K562 (cell line): ENCODE data around the gene ITGB2. TPM values are rescaled to one million over a fixed set of nuclear protein-coding genes. Genes with fewer than 3 reads are reported as not detected.

Experiments used
- ATF2 ChIP-seq: sonication (generic); formaldehyde crosslinking; IDR thresholded peaks from 2 replicates; pipeline ENCODE4 v1.8.1; 2022; ENCODE audit warnings: missing genetic modification reagents
- CBX2 ChIP-seq: fragments of 200-600 bp; sonication (generic); IDR thresholded peaks from one replicate; pipeline ENCODE4 v1.6.1; 2012; ENCODE audit warnings: mild to moderate bottlenecking, low read length, inconsistent platforms; ENCODE audit not compliant: insufficient read depth, poor library complexity, severe bottlenecking
- CUX1 ChIP-seq: fragments of 200-800 bp; sonication (Bioruptor generic); IDR thresholded peaks from 2 replicates; pipeline ENCODE4 v1.6.1; 2016; ENCODE audit warnings: missing genetic modification characterization, missing compliant biosample characterization
- FOXO4 ChIP-seq: fragments of 450-650 bp; formaldehyde crosslinking; IDR thresholded peaks from 2 replicates; pipeline ENCODE4 v1.4.0; 2020; ENCODE audit warnings: mild to moderate bottlenecking, moderate library complexity
- HDAC2 ChIP-seq: fragments of 450-650 bp; IDR thresholded peaks from 2 replicates; pipeline ENCODE4 v1.6.1; 2016; ENCODE audit warnings: mild to moderate bottlenecking
- LEF1 ChIP-seq: fragments of 450-650 bp; IDR thresholded peaks from 2 replicates; pipeline ENCODE4 v1.6.1; 2016; ENCODE audit warnings: mild to moderate bottlenecking
- REST ChIP-seq, 2 experiments: fragments of 450-650 bp; formaldehyde crosslinking in 1 of 2; IDR thresholded peaks; 2 replicates each; pipeline versions ENCODE4 v1.4.0 to v1.6.1; 2014 to 2020; ENCODE audit warnings: mild to moderate bottlenecking in 2 of 2, borderline replicate concordance in 1 of 2, low read depth in 1 of 2
- U2AF2 ChIP-seq: fragments of 200-400 bp; formaldehyde crosslinking; optimal IDR thresholded peaks from 2 replicates; pipeline ENCODE3; 2017; ENCODE audit warnings: low read depth, mild to moderate bottlenecking, low read length
- polyA plus RNA-seq, 8 experiments: library from polyadenylated mRNA; depleted of rRNA in 4 of 8; stranded (reverse) in 5 of 8; unstranded in 3 of 8; fragments of >200 nt; fragmentation: Nextera tagmentation in 2 of 8; fragmentation: Illumina TruSeq in 1 of 8; extraction: Ambion mirVana in 2 of 8; extraction: Trizol in 1 of 8; gene quantifications; 2 replicates each; pipeline versions ENCODE4 v1.2.1 to v1.2.3, GENCODE V29; 2011 to 2014; ENCODE audit warnings: inconsistent platforms in 1 of 8, missing spikeins in 1 of 8
- total RNA-seq, 7 experiments: library from RNA; depleted of rRNA in 6 of 7; stranded (reverse); fragments of >200 nt in 6 of 7; fragmentation: Illumina TruSeq in 2 of 7; extraction: Trizol in 2 of 7; gene quantifications; 2 replicates each; pipeline versions ENCODE4 v1.2.1 to v1.2.3, GENCODE V29; 2011 to 2021; ENCODE audit warnings: low replicate concordance in 1 of 7

ITGB2 gene
- total and polyA plus RNA-seq, 9 of the 15 experiments (the other 6 are each of a cell fraction or from before 2014, with no cell fraction given) = 0.07 to 1.3 (median 0.51) TPM; not detected in 2

- TF ChIP-seq CBX2 (no peak), HDAC2 (no peak), U2AF2 (no peak), ATF2 (CRISPR knock-in tag) (no peak; the same call in 1 of the 2 replicates), LEF1 (no peak), REST (IDR thresholded peaks at IDR 0.05; ENCODE audit: borderline replicate concordance) (0 out of 2 replicates have a peak, but pooled peaks have one; percentile 5), REST (CRISPR knock-in tag; IDR thresholded peaks at IDR 0.05; ENCODE audit: low read depth) (no peak), FOXO4 (CRISPR knock-in tag) (no peak), CUX1 (CRISPR knock-in tag) (no peak)
Observed at GRCh38 chr21:44873356-44874239, 47.1 kb downstream of the ITGB2 start, which contains the start of gene PTTG1IP (continued).
